ENCODE results near the gene RUSF1.

Gene RUSF1

GRCh38 chr16:31472709-31473203, 35.4 kb downstream of the RUSF1 start:
- Histone ChIP-seq H3K4me1 (ENCODE audit: low read depth, poor library complexity, severe bottlenecking) (peaks cover 5% of the 10 kb centered on the region), H3K4me2 (no peak overlapping the region), H3K27me3 (ENCODE audit: insufficient read depth, low read depth) (no peaks in the 10 kb centered on the region), H3K9ac (no peak overlapping the region), H3K27ac (no peak overlapping the region), H4K20me1 (ENCODE audit: insufficient read depth) (no peaks in the 10 kb centered on the region), H3K79me2 (ENCODE audit: insufficient read depth, low read depth) (no peaks in the 10 kb centered on the region), H3K36me3 (ENCODE audit: insufficient read depth) (no peaks in the 10 kb centered on the region), H3K4me3 (IDR thresholded peaks at IDR 0.05; ENCODE audit: insufficient read depth, low read depth, low read length) (no peak overlapping the region), H2AFZ (ENCODE audit: low read depth) (no peak overlapping the region)
- no peak for TF ChIP-seq CTCF (conservative IDR thresholded peaks at IDR 0.05; ENCODE audit: low read depth, low read length)

- no peak for TF ChIP-seq CTCF (conservative IDR thresholded peaks at IDR 0.05; ENCODE audit: low read depth, low read length)
- no peak within 1 kb of the TSS for H2AFZ ChIP-seq (ENCODE audit: low read depth)
- H3K4me2 ChIP-seq = no peak within 1 kb of the TSS
Measured at GRCh38 chr16:31471875-31472708, 36.1 kb downstream of the RUSF1 start, which contains the start of gene TGFB1I1. Gene TGFB1I1 (plus strand): TSS chr16:31472152. CDS start chr16:31472189, 37 bp downstream.

GRCh38 chr16:31471241-31471874, 36.8 kb downstream of the RUSF1 start:
- Histone ChIP-seq H3K36me3 (ENCODE audit: insufficient read depth) (no peaks in the 10 kb centered on the region), H3K27me3 (ENCODE audit: insufficient read depth, low read depth) (no peaks in the 10 kb centered on the region), H4K20me1 (ENCODE audit: insufficient read depth) (no peaks in the 10 kb centered on the region), H3K27ac (no peak overlapping the region), H3K4me3 (IDR thresholded peaks at IDR 0.05; ENCODE audit: insufficient read depth, low read depth, low read length) (no peak overlapping the region), H3K4me2 (no peak overlapping the region), H3K4me1 (ENCODE audit: low read depth, poor library complexity, severe bottlenecking) (no peaks in the 10 kb centered on the region), H3K79me2 (ENCODE audit: insufficient read depth, low read depth) (no peaks in the 10 kb centered on the region), H3K9ac (no peak overlapping the region), H2AFZ (ENCODE audit: low read depth) (no peak overlapping the region)
- TF ChIP-seq CTCF (conservative IDR thresholded peaks at IDR 0.05; ENCODE audit: low read depth, low read length) = no peak

More at GRCh38 chr16:31471875-31472708, 36.1 kb downstream of the RUSF1 start, which contains the start of gene TGFB1I1:
- H3K36me3 ChIP-seq (ENCODE audit: insufficient read depth) = no peaks in the 10 kb centered on the region
- H4K20me1 ChIP-seq (ENCODE audit: insufficient read depth) = no peaks in the 10 kb centered on the region
- no peak within 1 kb of the TSS for H3K4me3 ChIP-seq (IDR thresholded peaks at IDR 0.05; ENCODE audit: insufficient read depth, low read depth, low read length)
- H3K9ac ChIP-seq = no peak within 1 kb of the TSS
- no peaks in the 10 kb centered on the region for H3K79me2 ChIP-seq (ENCODE audit: insufficient read depth, low read depth)
- H3K4me1 ChIP-seq (ENCODE audit: low read depth, poor library complexity, severe bottlenecking) = no peaks in the 10 kb centered on the region
- no peak within 1 kb of the TSS for H3K27ac ChIP-seq
- H3K27me3 ChIP-seq (ENCODE audit: insufficient read depth, low read depth) = no peaks in the 10 kb centered on the region

GRCh38 chr16:31470615-31471014, 37.6 kb downstream of the RUSF1 start:
- Histone ChIP-seq H3K4me3 (IDR thresholded peaks at IDR 0.05; ENCODE audit: insufficient read depth, low read depth, low read length) (no peak overlapping the region), H2AFZ (ENCODE audit: low read depth) (no peak overlapping the region), H3K27me3 (ENCODE audit: insufficient read depth, low read depth) (no peaks in the 10 kb centered on the region), H3K79me2 (ENCODE audit: insufficient read depth, low read depth) (no peaks in the 10 kb centered on the region), H4K20me1 (ENCODE audit: insufficient read depth) (no peaks in the 10 kb centered on the region), H3K27ac (no peak overlapping the region), H3K4me2 (no peak overlapping the region), H3K9ac (no peak overlapping the region), H3K36me3 (ENCODE audit: insufficient read depth) (no peaks in the 10 kb centered on the region), H3K4me1 (ENCODE audit: low read depth, poor library complexity, severe bottlenecking) (no peaks in the 10 kb centered on the region)
- TF ChIP-seq CTCF (conservative IDR thresholded peaks at IDR 0.05; ENCODE audit: low read depth, low read length) = no peak
